Measurements from ENCODE around the gene BRCA2.

Gene BRCA2, protein sequence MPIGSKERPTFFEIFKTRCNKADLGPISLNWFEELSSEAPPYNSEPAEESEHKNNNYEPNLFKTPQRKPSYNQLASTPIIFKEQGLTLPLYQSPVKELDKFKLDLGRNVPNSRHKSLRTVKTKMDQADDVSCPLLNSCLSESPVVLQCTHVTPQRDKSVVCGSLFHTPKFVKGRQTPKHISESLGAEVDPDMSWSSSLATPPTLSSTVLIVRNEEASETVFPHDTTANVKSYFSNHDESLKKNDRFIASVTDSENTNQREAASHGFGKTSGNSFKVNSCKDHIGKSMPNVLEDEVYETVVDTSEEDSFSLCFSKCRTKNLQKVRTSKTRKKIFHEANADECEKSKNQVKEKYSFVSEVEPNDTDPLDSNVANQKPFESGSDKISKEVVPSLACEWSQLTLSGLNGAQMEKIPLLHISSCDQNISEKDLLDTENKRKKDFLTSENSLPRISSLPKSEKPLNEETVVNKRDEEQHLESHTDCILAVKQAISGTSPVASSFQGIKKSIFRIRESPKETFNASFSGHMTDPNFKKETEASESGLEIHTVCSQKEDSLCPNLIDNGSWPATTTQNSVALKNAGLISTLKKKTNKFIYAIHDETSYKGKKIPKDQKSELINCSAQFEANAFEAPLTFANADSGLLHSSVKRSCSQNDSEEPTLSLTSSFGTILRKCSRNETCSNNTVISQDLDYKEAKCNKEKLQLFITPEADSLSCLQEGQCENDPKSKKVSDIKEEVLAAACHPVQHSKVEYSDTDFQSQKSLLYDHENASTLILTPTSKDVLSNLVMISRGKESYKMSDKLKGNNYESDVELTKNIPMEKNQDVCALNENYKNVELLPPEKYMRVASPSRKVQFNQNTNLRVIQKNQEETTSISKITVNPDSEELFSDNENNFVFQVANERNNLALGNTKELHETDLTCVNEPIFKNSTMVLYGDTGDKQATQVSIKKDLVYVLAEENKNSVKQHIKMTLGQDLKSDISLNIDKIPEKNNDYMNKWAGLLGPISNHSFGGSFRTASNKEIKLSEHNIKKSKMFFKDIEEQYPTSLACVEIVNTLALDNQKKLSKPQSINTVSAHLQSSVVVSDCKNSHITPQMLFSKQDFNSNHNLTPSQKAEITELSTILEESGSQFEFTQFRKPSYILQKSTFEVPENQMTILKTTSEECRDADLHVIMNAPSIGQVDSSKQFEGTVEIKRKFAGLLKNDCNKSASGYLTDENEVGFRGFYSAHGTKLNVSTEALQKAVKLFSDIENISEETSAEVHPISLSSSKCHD (N-terminal part only)

DNA sequence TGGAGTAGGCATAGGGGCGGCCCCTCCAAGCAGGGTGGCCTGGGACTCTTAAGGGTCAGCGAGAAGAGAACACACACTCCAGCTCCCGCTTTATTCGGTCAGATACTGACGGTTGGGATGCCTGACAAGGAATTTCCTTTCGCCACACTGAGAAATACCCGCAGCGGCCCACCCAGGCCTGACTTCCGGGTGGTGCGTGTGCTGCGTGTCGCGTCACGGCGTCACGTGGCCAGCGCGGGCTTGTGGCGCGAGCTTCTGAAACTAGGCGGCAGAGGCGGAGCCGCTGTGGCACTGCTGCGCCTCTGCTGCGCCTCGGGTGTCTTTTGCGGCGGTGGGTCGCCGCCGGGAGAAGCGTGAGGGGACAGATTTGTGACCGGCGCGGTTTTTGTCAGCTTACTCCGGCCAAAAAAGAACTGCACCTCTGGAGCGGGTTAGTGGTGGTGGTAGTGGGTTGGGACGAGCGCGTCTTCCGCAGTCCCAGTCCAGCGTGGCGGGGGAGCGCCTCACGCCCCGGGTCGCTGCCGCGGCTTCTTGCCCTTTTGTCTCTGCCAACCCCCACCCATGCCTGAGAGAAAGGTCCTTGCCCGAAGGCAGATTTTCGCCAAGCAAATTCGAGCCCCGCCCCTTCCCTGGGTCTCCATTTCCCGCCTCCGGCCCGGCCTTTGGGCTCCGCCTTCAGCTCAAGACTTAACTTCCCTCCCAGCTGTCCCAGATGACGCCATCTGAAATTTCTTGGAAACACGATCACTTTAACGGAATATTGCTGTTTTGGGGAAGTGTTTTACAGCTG, at the start of gene BRCA2, which contains the start of gene ZAR1L:
Gene BRCA2, plus strand, starts transcription at position 271 of the 790 bp plus-strand sequence. CDS start 953 bp downstream, outside the sequence.
Gene ZAR1L, minus strand, starts transcription at position 126 of the 790 bp plus-strand sequence. CDS start 3,438 bp downstream, outside the sequence.
- peak; percentile 45 to 77 for DNase-seq

GRCh38 chr13:32265726-32266125, 49.6 kb upstream of the BRCA2 start:
- DNase-seq: no peak

DNA sequence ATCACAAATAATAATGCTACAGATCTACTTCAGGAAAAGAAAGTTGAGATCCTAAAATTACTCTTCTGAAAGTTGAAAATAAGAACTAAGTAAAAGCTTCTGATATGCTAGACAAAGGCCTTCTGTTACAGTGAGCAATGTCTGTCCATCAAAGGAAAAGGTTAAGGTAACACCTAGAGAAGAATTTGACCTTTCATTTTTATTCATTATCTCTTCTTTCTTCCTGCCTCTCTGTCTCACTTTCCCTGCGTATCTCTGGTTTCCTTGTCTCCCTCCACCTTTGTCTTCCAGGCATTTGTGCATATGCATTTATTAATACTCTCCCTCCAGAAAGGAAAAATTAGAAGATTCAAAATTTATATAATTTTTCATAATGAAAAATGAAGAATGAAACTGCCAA, 49.2 kb upstream of the BRCA2 start:
- no peak for DNase-seq

DNA sequence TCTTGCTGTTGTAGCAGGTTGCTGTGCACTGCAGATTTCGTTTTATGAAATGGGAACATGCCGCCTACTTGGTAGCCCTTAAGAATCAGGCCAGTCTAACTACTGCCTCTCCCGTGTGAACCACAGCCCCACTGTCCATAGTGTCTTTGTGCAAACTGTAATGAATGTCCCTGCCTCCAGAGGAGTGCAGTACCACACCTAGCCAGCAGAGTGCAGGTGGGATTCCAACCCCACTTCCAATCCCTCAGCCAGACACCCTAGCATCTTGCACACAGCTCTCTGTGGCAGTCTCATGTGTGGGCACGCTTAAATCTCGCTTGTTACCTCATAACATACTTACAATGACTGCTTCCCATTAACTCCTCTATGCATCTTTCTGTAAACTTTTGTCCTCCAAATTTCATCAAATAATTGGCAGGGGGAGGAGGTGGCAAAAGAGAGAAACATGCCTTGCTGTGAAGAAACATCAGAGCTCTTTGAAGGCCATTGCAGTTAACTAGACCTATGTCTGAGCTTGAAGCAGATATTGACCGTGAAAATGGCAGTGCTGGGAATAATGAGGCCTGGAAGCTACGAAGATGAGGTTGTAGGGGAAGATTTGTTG, 47.4 kb upstream of the BRCA2 start:
- no peak for DNase-seq

- DNase-seq: no peak
These were observed 43.2 kb upstream of the BRCA2 start for GRCh38 chr13:32272021-32272683.

GRCh38 chr13:32277839-32278238, 37.5 kb upstream of the BRCA2 start:
- no peak for DNase-seq

DNA sequence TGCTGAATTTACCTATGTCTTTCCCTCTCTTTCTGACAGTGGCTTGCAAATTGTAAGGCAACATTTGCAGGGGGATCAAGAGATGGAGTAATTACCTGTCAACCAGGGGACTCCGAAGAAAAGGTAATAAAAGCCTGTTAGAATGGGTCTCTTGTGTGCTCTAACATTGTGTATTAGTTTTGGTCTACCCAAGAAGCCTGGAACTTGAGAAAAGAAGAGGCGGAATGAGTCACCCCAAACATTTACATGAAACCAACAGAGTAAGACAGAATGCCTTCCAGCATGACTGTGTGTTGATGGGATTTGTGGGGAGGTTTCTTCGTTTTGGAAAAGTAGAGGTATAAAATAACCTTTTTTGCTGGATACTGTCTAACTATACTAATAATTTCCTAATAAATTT, 36.9 kb upstream of the BRCA2 start:
- DNase-seq: no peak

GRCh38 chr13:32281096-32281495, 34.2 kb upstream of the BRCA2 start:
- DNase-seq: no peak

DNA sequence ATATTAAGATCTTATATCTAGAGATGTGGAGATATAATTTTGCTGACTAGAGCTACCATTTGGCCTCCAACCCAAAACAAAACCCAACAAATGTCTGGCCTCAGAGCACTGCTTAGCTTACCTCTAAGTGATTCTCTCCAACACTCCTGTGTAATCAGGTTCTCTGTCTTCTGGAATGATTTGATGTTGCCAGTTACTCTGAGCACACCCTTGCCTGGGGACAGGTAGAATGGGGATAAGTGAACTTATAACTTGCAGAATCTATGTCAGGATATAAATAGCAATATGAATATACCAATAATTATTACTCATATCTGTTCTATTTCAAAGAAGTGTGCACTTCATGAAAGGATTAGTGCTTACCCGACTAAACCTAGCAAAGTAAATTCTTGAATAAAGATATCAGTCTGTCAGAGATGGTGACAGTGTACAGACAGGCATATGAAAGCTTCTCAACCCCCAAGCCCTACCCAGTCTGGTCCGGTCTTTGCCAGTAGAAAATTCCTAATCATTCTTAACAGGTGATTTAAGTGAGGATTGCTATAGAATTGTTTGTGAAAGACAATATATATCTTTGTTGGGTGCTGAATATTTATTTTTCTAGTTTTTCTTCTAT, 33.1 kb upstream of the BRCA2 start:
- DNase-seq: no peak

DNA sequence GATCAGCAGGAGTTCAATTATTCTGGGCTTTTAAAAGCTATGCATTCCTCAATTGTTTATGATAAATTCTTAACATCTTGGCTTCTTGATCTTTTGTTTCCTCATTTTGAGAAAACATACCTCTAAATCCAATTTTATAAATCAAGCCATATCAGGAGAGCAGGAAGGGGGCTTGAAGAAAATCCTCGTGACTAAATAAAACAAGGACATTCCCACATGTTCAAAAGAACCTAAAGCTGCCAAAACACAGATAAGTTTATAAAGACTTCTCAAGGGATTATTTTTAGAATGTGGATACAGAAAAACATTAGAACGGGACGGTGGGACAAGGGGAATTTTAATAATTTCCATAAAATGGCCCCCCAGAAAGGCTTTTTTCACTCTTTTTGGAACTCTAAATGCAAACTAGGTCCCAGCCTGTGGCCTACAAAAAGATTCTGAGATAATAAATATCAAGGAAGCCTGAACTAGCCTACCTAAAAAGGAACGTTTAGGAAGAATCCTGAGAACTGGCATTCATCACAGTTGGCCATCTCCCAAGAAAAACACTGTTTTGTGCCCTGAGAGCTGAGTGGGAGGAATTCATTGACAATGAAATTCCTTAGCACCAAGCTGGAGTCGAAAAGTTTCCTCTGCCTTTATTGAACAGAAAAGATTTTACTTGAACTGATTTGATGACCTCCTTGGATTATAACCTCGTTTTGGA, 30.2 kb upstream of the BRCA2 start:
- DNase-seq: peak in 1 of 2 donors; percentile 1

- DNase-seq: no peak
These were observed 29.7 kb upstream of the BRCA2 start for GRCh38 chr13:32285633-32285965.

DNA sequence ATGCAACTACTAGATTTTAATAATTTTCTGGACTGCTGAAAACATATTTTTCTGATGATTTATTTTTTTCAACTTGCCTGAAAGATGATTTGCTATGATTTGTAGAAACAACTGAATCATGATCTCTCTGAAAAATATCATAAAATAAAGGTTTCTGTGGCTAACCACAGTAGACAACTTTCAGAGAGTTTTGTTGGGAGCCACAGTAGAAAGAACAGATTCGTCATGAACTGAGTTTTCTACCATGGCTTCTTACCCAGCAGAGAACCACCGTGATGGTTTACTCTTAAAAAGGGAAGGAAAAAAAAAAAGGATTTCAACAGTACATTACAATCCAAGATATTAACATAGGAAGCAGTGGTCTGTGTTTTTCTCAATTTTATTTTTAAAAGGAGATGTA, 18.1 kb upstream of the BRCA2 start:
- DNase-seq: no peak

DNA sequence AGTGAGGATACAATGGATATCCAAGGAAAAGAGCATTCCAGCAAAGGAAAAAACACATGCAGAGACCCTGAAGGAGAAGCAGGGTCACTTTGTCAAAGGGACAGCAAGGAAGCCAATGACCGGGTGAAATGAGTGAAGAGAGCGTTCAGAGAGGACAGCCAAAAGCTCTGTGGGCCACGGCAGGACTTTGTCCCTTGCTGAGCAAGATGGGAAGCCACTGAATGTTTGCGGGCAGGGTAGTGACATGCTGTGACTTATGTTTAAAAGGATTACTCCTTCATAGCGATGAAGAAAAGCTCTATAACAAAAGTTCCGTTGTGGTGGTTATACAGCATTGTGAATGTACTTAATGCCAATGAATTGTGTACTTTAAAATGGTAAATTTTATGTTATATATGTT, 16.6 kb upstream of the BRCA2 start:
- DNase-seq: no peak

- DNase-seq: no peak
These were observed 15.4 kb upstream of the BRCA2 start for GRCh38 chr13:32299893-32300292.

DNA sequence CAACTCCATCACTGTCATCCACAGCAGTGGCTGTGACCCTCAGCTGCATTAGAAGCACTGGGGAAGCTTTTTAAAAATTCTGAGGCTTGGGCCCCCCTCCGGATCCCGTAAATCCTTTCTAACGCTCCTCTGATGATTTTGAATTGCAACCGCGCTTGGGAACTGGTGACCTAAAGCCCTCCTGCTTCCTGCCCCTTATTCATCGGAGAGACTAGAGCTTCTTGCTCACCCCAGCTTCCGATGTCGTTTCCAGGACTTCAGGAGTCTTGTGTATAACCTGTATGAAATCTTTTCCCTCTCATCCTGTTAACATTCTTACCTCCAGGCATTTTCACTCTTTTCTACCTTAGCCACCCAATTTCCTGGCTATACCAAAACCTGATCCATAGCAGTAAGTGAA, 14.9 kb upstream of the BRCA2 start:
- DNase-seq: no peak

DNA sequence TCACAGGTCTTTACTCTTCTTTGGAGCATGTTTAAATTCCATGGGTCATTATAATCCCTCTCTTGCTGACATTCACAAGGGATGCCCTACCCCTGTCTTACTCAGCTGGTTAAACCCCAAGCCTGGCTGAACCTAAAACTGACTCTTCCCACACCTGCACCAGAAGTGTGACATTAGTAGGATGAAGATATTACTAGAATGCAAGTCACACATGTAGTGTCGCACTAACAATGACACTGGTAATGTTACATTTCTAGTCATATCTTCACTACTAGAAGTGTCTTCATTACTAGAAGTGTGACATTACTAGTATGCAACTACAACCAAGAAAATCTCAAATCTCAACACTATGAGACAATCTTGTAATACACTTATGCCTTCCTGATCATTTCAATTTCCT, 14.4 kb upstream of the BRCA2 start:
- DNase-seq: no peak

DNA sequence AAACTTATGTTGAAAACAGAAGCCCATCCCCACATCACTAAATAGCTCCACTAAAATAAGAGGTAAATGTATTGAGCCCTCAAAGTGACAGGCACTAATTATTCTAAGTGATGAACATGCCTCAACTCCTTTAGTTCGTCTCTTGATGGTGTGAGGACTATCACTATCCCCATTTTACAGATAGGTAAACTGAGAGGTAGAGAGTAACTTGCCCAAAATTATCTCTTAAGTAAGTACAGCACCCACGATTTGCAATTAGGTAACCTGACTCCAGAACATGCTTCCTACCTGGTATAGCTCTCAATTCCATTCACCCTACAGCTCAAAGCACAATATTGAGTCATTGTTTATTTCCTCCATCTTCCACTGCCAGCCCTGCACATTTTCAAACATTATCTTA, 12.8 kb upstream of the BRCA2 start:
- DNase-seq: no peak

DNA sequence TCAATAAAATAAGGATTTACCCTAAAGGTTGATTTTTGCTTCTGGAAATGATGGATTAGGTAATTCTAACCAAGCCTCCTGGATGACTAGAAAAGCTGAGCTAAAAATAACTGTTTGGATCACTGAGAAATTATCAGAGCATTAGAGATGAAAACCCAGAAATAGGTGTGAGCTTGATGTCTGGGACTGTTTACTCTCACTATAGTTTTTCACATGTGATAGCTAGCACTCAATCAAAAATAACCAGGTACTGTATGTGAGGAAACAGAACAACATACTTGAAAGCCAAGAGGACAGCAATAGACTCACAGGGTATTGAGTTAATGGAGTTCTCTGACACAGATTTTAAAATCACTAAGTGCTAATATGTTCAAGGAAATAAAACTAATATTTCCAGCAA, 9.7 kb upstream of the BRCA2 start:
- DNase-seq: no peak

DNA sequence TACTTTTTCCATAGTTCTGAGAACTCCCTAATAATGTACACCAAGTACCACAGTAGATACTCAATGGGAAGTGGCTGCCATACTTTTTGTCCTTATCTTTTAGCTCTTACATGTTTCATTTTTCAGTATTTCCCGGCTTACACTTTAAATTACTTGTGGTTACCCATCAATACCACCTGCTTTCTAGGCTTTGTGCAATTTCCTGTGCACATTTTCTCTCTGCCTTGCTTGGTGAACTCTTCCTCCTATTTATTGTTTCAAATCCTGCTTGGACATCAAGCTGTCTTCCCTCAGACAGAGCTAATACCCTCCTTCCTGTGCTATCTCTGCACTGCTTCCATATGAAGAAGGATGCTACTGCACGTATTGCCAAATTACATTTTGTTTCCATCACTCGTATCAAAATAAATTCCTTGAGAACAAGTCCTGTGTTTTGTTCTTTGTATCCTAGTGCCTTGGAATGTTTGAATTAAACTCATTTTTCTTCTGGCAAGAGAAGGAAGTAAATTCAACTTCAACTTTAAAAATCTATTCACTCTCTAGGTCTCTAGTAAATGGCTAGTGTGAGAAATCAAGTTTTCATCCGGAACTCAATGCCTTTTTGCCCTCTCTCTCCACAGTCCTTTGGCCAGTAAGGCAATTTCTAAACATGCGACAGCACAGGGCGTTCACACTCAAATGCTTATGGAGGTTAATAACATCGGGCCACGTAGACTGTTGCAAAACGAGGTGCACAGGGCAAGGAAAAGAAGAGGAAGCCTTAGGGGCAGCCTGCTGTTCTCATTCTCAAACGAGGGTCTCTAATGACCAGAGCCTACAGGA, 5.8 kb upstream of the BRCA2 start:
- DNase-seq: no peak

All from hippocampal formation (tissue), 2 donors.